GM19395 (cell line): ENCODE measurements around the gene NME1.
"Not testable (repeated sequence)": the region's sequence is repeated elsewhere in the genome, so short reads cannot be mapped to it uniquely, and the experiment has no call there.

ENCODE experiments used
- ATAC-seq: cut with Tn5 transposase; IDR thresholded peaks from one replicate; pipeline ENCODE4 v1.9.1; 2021; ENCODE audit warnings: mild to moderate bottlenecking, moderate library complexity; ENCODE audit not compliant: unreplicated experiment

Gene NME1

DNA sequence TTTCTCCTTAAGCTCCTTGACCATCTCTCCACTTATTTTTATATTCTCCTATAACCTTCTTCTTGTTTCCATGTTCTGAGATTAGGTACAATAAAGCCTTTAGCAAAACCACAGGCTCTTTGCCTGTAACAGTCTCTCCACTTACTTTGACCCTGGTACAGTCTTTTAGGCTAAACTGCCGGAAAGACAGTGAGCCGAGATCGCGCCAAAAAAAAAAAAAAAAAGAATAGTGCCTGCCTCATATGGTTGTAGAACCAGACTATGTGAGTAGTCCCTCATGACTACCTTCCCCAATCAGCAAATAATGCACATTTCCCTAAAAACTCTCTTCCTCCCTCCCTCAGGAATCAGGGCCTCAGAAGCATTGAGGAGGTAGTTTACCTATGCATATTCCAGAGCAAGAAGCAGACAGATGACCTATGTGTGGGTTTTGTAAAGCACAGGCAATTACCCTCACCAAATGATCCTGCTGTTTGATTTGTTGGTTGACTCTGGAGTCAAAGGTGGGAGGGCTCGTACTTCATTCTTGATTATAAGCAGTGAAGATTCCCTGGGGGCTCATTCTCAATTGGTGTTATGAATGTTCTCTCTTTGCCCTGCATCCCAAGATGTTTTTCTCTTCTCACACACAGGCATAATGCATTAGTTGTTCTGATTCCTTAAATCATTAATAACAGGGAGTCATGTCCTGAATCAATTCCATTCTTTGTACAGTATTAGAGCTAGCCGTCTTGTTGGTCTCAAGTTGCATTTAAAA is 8.9 kb upstream of the NME1 start:
- ATAC-seq, result no peak

- ATAC-seq, result no peak
Measured at GRCh38 chr17:51147650-51148049, 5.7 kb upstream of the NME1 start.

GRCh38 chr17:51149163-51149562 is 4.2 kb upstream of the NME1 start:
- no peak for ATAC-seq

DNA sequence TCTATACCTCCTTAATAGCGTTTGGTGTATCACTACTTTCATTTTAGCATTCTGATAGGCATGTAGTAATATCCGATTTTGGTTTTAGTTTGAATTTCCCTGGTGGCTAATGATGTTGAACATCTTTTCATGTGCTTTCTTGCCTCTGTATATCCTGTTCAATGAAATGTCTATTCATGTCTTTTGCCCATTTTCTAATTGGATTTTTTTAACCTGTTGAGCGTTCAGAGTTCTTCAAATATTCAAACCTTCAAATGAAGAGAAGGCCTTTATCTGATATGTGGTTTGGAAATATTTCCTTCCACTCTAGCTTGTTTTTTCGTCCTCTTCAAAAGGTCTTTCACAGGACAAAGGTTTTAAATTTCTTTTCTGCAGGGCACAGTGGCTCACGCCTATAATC is 2.4 kb upstream of the NME1 start:
- no peak for ATAC-seq

DNA sequence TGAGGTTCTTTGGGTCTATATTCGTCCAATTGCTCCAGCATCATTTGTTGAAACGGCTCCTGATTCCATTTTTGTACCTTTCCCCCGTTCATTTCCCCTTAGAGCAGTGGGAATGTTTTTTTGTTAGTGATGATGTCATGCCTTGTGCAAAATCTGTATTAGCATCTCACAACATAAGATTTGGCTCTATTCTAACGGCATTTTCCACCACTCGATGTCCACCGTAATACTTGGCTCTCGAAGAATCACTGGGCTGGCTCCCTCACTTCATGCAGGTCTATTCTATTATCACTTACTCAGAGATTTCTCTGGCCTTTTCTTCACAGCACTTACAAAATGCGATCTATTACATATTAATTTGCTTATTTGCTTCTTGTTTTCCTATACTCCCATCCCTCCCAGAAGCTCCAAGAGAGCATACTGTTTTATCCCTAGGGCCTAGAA is 571 bp upstream of the NME1 start:
- no peak for ATAC-seq

GRCh38 chr17:51154176-51154575 is 817 bp downstream of the NME1 start:
- ATAC-seq, result no peak

DNA sequence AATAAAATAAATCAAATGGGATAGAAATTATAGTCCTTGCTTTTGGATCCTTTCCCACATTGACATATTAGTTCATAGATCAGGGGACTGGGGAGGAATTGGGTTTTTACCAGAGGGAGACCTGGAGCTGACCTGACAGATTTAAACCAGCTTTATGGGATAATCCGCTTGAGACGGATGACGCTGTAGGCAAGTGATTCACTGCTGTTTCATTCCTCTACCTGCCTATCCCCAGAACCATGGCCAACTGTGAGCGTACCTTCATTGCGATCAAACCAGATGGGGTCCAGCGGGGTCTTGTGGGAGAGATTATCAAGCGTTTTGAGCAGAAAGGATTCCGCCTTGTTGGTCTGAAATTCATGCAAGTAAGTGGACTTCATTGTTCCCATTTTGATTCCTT is 2.1 kb downstream of the NME1 start:
- no peak for ATAC-seq

DNA sequence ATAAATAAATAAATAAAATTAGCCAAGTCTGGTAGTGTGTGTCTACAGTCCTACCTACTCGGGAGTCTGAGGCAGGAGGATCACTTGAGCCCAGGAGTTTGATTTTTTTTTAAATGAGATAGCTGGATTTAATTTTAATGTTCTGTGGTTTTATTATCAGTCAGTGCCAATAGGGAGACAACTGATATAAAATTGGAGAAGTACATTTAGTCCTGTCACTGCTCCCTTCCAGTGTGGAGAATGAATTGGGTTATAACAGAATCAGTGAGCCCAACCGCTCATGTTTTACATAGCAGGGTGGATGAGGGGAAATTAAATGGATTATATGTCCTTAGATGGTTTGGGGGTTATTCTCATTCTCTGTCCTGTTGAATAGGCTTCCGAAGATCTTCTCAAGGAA is 6.2 kb downstream of the NME1 start:
- ATAC-seq, result no peak

- no peak for ATAC-seq
Measured at GRCh38 chr17:51161541-51161940, 8.2 kb downstream of the NME1 start.

GRCh38 chr17:51164911-51165679 is 11.7 kb downstream of the NME1 start:
- no peak for ATAC-seq

GRCh38 chr17:51165680-51166197 is 12.4 kb downstream of the NME1 start:
- ATAC-seq, result peak; percentile 33

GRCh38 chr17:51166198-51166986 is 13.0 kb downstream of the NME1 start, which contains the start of gene NME2:
TSS of gene NME2 (plus strand) at chr17:51166411. CDS start at chr17:51166831, 420 bp downstream.
- peak; percentile 85 for ATAC-seq

GRCh38 chr17:51166987-51167931 is 13.9 kb downstream of the NME1 start:
- ATAC-seq, result peak; percentile 53

DNA sequence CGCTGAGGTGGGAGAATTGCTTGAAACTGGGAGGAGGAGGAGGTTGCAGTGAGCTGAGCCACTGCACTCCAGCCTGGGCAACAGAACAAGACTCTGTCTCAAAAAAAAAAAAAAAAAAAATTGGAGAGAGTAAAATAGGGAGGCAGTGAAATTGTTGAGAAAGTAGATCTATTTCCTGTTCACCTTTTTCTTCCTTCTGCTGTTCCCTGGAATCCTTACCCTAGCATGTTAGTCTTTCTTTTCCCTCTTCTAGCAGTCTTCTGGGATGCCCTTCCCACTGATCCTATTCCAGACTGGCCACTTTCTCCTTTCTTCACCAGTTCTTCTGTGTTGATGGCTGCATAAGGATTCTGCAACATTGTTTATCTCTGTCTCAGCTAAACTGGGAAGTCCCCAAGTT is 16.0 kb downstream of the NME1 start:
- ATAC-seq, result no peak

- no peak for ATAC-seq
Measured at GRCh38 chr17:51170736-51171135, 17.4 kb downstream of the NME1 start.

- ATAC-seq, result not testable (repeated sequence)
Measured at GRCh38 chr17:51172030-51172429, 18.7 kb downstream of the NME1 start.

- no peak for ATAC-seq
Measured at GRCh38 chr17:51180486-51180885, 27.1 kb downstream of the NME1 start.

DNA sequence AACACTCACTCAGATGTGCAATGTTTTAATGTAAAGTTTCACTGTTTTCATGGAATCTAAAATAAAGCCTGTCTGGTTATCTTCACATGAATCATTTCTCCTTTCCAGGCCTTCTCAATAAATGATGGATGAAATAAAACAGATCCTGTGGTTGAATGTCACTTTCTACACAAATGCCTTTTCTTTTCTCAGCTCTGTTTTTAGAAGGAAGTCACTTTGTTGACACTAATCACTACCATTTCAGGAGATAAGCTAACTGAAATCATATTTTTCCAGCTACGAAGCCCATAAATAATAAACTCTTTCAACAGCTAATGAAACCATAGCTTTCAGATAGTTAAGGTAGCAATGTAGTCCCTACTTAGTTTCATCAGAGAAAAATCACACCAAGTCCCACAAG is 30.8 kb downstream of the NME1 start:
- ATAC-seq, result no peak

DNA sequence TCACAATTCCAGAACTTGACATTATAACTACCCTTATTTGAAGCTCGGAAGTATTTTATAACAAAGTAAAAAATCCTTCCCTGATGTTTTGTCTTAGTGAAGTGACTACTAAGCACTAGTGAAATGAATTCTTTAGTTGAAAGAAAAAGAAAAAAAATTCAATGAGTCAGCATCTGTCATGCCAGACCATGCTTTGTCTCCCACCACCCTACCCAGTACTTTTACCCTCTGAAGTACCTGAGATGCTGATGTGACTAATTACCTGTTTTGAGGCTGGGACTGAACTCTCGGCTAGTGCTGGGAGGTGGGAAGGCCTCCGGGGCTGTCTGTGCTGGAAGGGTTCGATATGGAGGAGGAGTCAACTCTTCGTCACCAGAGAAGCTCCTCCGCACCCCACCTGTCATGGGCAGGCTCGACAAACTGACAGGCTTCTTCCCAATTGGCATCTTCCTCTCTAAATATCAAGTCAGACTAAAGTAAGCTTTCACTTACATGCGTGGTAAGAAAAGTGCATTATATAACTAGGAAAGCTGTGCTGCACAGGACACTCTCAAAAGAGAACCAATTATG is 32.5 kb downstream of the NME1 start:
- no peak for ATAC-seq
